ENCODE measurements around the gene TNK2.

Gene TNK2

DNA sequence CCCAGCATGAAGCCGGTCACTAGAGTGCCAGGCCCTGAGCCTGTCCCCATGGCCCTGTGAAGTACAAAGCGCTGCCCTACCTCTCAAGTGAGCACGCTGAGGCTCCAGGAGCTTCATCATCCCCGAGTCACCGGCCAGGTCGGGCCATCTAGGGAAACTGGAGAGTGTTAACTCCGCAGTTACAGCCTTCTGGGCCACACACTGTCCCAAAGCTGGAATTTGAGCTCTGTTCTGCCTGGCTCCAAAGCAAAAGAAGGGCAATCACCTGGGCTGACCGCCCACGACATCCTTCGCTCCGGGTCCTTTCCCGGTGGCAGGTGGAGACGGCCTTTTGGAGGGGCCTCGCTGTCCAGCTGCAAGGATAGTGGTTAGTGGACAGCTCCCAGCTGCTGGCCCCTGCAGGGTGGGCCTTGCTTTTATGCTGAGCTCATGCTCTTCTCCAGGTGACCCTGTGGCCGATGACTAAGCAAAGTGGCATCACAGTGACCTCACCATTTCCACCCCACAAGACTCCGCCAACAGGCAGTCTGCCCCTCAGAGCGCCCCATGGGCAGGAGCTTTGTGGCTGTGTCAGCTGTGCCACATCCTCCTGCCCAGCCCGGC, 93.1 kb downstream of the TNK2 start:
- no peak for DNase-seq

DNA sequence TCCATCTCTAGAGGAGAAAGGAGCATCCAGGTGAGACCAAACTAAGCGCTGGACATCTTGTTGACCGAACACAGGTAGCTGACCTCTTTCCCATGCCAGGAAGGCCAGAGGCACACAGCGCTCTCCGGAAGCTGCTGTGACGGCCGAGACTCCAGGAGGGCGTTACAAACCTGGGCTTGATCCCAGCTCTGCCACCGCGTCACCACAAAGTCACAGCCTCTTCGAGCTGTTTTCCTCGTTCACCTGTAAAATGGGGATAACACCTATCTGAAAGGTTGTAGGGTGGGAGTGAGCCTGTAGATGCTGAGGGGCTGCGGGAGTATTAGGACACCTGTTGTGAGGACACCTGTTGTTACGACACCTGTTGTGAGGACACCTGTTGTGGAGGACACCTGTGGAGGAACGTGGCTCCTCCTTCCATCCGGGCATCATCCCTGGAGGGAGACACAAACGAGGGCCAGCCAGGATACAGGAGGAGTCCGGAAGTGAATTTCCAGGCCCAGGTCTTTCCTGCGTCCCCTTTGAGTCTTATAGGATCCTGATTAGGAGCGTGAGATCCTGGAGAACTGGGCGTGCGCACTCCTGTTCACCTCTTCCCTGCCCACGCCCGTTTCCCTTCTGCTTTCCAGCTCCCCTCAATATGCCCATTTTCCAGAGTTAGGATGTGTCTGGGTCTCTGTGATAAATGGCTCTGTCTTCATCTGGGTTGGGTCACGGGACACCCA, 94.3 kb downstream of the TNK2 start:
- DNase-seq: no peak
